ENCODE measurements around the gene OSBPL6.
"Not testable (repeated sequence)": the region's sequence is repeated elsewhere in the genome, so short reads cannot be mapped to it uniquely, and the experiment has no call there.

OSBPL6 gene
- long read RNA-seq, donor 1, full-length matches to known transcripts, result 1 of 1 reads
- long read RNA-seq, donor 1, partial matches to known transcripts, result 0 of 1 reads
- long read RNA-seq, donor 1, other reads (novel, unspliced or antisense), result 0 of 1 reads
- long read RNA-seq, donor 2, result 0 reads
- long read RNA-seq, donor 3, partial matches to known transcripts, result 0 of 1 reads
- long read RNA-seq, donor 3, other reads (novel, unspliced or antisense), result 0 of 1 reads
- long read RNA-seq, donor 4, partial matches to known transcripts, result 0 of 1 reads
- long read RNA-seq, donor 4, other reads (novel, unspliced or antisense), result 0 of 1 reads
- long read RNA-seq, donor 5, partial matches to known transcripts, result 0 of 1 reads
- long read RNA-seq, donor 5, other reads (novel, unspliced or antisense), result 0 of 1 reads
- long read RNA-seq, donor 6, result 0 reads
- long read RNA-seq, donor 7, full-length matches to known transcripts, result 1 of 1 reads
- long read RNA-seq, donor 7, partial matches to known transcripts, result 0 of 1 reads
- long read RNA-seq, donor 7, other reads (novel, unspliced or antisense), result 0 of 1 reads
- long read RNA-seq, donor 8, full-length matches to known transcripts, result 1 of 1 reads
- long read RNA-seq, donor 8, partial matches to known transcripts, result 0 of 1 reads
- long read RNA-seq, donor 8, other reads (novel, unspliced or antisense), result 0 of 1 reads

- peak; percentile 97 for DNase-seq
Observed at GRCh38 chr2:178193823-178194599, at the start of gene OSBPL6. Gene OSBPL6, plus strand, starts transcription at chr2:178194512. Its CDS starts 111,673 bp downstream, at chr2:178306185.

DNA sequence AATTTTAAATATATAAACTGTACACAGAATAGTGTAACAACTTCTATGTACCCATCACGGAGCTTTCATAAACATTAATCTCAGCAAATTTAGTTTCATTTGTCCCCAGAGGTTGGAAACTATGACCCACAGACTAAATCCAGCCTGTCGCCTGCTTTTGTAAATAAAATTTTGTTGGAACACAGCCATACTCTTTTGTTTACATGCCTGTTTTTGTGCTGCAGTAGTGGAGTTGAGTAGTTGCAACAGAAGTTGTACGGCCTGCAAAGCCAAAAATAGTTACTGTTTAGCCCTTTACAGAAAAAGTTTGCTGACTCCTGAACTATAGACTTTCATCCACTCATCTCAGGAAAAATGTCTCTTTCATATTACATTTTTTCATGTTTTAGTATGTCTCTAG is 42.3 kb upstream of the OSBPL6 start:
- DNase-seq, result no peak

DNA sequence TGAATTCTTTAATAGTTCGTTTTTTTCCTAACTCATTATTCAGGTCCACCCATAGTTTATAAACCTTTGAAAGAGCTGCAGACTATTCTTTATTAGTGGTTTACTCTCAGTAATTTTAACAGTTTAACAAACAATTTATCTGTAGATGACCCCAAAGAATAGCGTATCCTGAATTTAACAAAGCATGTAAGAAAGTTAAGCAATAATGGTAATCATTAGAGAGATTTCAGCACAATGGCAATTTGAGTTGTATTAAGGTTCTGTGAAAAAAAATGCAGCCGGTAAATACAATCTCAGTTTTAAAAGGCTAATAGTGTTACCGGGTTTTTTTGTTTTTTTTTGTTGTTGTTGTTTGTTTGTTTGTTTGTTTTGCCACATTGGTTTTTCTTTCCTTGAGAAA is 41.8 kb upstream of the OSBPL6 start:
- DNase-seq, result no peak

DNA sequence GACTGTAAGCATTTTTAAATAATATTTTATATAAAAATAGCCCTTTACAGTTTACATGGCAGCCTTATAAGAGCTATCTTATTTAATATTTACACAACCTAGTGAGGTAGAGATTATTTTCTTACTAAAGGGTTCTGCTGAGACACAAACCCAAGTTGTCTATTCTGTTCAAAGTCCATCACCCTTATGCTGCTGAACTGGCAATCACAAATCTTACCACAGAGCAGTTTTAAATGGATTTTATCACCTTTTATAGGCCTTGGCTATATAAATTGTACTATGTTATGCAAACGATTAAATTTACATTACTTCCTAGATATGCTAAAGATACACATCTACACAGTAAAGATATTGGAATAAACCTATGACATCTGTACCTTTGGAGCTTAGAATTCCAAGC is 41.3 kb upstream of the OSBPL6 start:
- DNase-seq, result no peak

GRCh38 chr2:178153878-178154277 is 40.4 kb upstream of the OSBPL6 start:
- not testable (repeated sequence) for DNase-seq

- DNase-seq, result no peak
Observed at GRCh38 chr2:178155524-178155923, 38.8 kb upstream of the OSBPL6 start.

DNA sequence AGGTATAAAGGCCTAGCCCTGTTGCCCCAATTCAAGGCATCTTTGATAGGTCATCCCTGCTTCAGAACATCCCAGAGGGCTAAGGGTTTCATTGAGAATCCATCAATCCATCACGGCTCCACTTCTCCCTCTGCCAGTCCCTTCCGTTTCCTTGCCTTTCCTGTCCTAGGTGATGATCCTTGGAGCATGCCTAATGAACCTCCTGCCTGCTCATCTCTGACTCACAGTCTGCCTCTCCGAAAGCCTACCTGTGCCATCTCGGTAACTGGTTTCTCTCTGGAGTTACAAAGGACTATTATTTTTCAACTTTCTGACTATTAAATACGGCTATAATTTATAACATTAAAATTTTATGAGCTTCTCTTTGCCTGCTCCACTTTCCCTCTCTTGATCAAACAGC is 36.7 kb upstream of the OSBPL6 start:
- no peak for DNase-seq

GRCh38 chr2:178159966-178160365 is 34.3 kb upstream of the OSBPL6 start:
- DNase-seq, result no peak

- DNase-seq, result no peak
Observed at GRCh38 chr2:178160601-178161000, 33.7 kb upstream of the OSBPL6 start.

GRCh38 chr2:178163395-178163794 is 30.9 kb upstream of the OSBPL6 start:
- DNase-seq, result no peak

DNA sequence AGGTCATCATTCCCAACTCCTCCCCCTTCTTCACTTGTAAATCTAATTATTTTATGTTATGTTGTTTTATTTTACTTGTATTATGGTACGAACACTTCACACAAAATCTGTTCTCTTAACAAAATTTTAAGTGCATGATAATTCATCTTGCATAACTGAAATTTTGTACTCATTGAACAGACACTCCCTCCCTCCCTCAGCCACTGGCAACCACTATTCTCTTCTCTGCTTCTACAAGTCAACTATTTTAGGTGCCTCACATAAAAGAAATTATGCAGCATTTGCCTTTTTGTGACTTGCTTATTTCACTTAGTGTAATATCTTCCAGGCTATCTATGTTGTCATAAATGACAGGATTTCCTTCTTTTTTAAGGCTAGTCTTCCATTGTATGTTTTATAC is 30.4 kb upstream of the OSBPL6 start:
- no peak for DNase-seq

GRCh38 chr2:178173657-178174056 is 20.7 kb upstream of the OSBPL6 start:
- no peak for DNase-seq

DNA sequence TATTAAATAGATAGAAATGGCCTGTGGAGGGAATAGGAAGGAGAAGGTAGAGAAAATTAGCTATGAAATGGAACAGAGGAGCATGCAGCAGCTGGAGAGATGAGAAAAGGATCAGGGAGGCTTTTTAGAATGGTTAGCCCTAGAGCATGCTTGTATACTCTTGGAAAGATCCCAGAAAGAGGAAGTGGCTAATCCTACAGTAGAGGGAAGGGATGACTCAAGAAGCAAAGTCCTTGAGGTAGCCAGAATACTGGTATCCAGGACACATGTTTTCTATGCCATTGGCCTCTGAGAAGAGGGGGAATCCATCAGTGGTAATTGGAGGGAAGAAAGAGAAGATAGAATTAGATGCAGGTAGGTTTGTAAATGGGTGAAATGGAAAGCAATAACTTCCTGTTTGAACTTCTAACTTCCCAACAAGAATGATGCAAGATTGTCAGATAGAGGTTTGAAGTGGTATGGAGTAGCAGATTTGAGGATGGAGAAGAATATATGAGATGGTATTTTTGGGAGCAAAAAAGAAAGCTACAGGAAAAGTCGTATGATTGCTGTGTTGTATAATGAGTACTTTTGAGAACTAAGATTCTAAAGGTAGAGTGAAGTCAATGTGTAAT is 17.1 kb upstream of the OSBPL6 start:
- no peak for DNase-seq

DNA sequence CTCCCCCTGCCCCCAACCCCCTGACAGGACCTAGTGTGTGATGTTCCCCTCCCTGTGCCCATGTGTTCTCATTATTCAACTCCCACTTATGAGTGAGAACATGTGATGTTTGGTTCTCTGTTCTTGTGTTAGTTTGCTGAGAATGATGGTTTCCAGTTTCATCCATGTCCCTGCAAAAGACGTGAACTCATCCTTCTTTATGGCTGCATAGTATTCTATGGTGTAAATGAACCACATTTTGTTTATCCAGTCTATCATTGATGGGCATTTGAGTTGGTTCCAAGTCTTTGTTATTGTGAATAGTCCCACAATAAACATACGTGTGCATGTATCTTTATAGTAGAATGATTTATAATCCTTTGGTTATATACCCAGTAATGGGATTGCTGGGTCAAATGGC is 13.7 kb upstream of the OSBPL6 start:
- DNase-seq, result not testable (repeated sequence)

DNA sequence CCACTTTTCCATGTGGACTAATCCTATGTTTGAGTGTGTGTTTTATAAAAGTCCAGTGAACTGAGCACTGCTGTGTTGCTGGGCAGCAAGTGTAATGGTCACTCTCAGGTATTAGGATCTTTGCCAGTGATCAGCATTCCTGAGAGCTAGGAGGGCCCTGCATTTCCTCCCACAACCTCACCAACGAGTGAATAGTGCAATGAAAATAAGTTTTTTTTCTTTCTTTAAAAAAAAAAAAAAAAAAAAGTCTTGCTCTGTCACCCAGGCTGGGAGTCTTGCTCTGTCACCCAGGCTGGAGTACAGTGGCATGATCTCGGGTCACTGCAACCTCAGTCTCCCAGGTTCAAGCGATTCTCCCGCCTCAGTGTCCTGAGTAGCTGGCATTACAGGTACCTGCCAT is 6.5 kb upstream of the OSBPL6 start:
- no peak for DNase-seq

DNA sequence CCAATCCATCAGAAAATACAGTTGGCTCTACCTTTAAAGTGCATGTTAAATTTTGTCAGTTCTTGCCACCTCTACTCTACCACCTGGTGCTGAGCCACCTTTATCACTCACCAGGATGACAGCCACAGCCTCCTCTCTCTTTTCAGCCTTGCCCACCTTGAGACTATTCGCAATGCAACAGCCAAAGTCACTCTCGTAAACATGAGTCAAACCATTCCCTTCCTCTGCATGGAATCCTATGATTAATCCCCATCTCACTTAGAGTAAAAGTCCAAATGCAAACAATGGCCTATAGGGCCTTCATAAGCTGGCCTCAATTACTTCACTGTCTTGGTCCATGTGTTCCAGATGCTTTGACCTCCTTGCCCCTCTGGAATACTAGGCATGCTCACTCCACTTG is 5.8 kb upstream of the OSBPL6 start:
- no peak for DNase-seq

- no peak for DNase-seq
Observed at GRCh38 chr2:178191004-178191508, 3.3 kb upstream of the OSBPL6 start.

GRCh38 chr2:178191511-178191910 is 2.8 kb upstream of the OSBPL6 start:
- no peak for DNase-seq

- no peak for DNase-seq
Observed at GRCh38 chr2:178193496-178193822, 853 bp upstream of the OSBPL6 start.

- DNase-seq, result peak; percentile 93
Observed at GRCh38 chr2:178194600-178195389, 483 bp downstream of the OSBPL6 start.

DNA sequence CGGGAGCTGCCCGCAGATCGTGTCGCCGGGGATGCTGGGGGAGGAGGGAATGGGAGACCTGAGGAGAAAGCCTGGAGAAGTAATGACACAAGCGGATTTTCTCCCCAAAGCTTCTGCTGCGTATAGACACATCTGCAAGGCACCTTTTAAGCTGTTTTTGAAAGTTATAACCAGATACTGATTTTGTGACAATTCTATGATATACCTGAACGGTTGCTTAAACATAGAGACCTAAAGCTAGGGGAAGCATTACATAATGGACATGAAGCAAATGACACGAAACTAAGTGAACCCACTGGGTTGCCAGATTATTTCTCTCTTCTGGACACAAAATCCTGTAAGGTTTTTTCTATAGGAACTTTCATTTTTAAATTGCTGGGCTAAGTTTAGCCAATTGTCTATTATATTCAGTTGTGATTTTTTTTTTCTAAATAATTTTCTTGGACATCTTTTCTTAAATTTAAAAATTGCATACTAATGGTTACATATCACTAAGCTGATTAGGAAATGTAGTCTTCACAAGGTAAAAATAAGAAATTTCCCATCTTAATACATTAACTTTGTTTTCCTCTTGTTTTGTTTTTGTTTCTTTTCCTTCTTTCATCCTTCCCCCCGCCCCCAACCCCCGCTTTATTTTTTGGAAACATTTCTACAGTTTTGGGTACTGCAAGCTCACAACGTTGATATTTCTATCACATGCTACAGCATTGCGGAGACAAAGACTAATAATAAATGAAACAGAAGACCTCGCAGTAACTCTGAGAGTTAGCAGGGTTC is 1.3 kb downstream of the OSBPL6 start:
- DNase-seq, result no peak

Measured in right kidney (tissue), 9 donors.